PC-9 (cell line): Measurements from ENCODE around the gene FNDC1. TPM values are rescaled to one million over a fixed set of nuclear protein-coding genes. Genes with fewer than 3 reads are reported as not detected.

Experiments used
- BruUV-seq: library from RNA; stranded (reverse); fragments of 400-500 nt; replicated peaks from 2 replicates; lab custom pipeline; 2021; lab: Mats Ljungman, UMichigan
- CTCF ChIA-PET: fragments of 300-600 bp; sonication (Branson Sonifier 250); formaldehyde crosslinking; loops from one replicate; lab custom pipeline; 2022; ENCODE audit warnings: antibody characterized with exemption; lab: Charles Lee
- POLR2A ChIA-PET: fragments of 300-600 bp; sonication (Branson Sonifier 250); formaldehyde crosslinking; loops from one replicate; lab custom pipeline; 2022; ENCODE audit warnings: antibody characterized with exemption; ENCODE audit not compliant: unreplicated experiment; lab: Charles Lee
- DNase-seq, 2 experiments: peaks; one replicate each; pipeline versions ENCODE4 v3.0.0 to v3.0.0-alpha.2; 2015 to 2022; ENCODE audit warnings: mixed read lengths in 1 of 2
- H2AFZ ChIP-seq: fragments of 200-600 bp; sonication (generic); 2 replicates; pipeline ENCODE4 v1.8.1; 2017; ENCODE audit warnings: antibody characterized with exemption
- H3F3A ChIP-seq: fragments of 200-600 bp; sonication (generic); 2 replicates; pipeline ENCODE4 v1.8.1; 2017; ENCODE audit warnings: antibody characterized with exemption, mild to moderate bottlenecking, low read depth; ENCODE audit not compliant: insufficient read depth
- H3K27ac ChIP-seq: fragments of 200-600 bp; sonication (generic); 2 replicates; pipeline ENCODE4 v1.6.1; 2016; ENCODE audit warnings: mixed run types
- H3K27me3 ChIP-seq: fragments of 200-600 bp; sonication (generic); 2 replicates; pipeline ENCODE4 v1.6.1; 2016; ENCODE audit warnings: low read depth, mixed run types; ENCODE audit not compliant: insufficient read depth
- H3K36me3 ChIP-seq: fragments of 200-600 bp; sonication (generic); 2 replicates; pipeline ENCODE4 v1.6.1; 2016; ENCODE audit warnings: low read depth, mixed run types
- H3K4me1 ChIP-seq: fragments of 200-600 bp; sonication (generic); replicated peaks from 2 replicates; pipeline ENCODE4 v1.6.1; 2016; ENCODE audit warnings: mixed run types; ENCODE audit not compliant: insufficient read depth
- H3K4me2 ChIP-seq: fragments of 200-600 bp; sonication (generic); 2 replicates; pipeline ENCODE4 v1.6.1; 2017; ENCODE audit warnings: mixed run types
- H3K4me3 ChIP-seq: fragments of 200-600 bp; sonication (generic); 2 replicates; pipeline ENCODE4 v1.6.1; 2016; ENCODE audit warnings: mixed run types
- H3K79me2 ChIP-seq: fragments of 200-600 bp; sonication (generic); 2 replicates; pipeline ENCODE4 v1.6.1; 2017; ENCODE audit warnings: low read depth, mixed run types
- H3K9me2 ChIP-seq: fragments of 200-600 bp; sonication (generic); 2 replicates; pipeline ENCODE4 v1.8.1; 2017; ENCODE audit warnings: mild to moderate bottlenecking; ENCODE audit not compliant: insufficient read depth
- H3K9me3 ChIP-seq: fragments of 200-600 bp; sonication (generic); 2 replicates; pipeline ENCODE4 v1.8.1; 2016; ENCODE audit warnings: low read depth; ENCODE audit not compliant: insufficient read depth
- H4K20me1 ChIP-seq: fragments of 200-600 bp; sonication (generic); 2 replicates; pipeline ENCODE4 v1.8.1; 2017; ENCODE audit not compliant: insufficient read depth
- CTCF ChIP-seq: fragments of 200-600 bp; sonication (generic); conservative IDR thresholded peaks from 2 replicates; pipeline ENCODE4 v1.6.1; 2017; ENCODE audit warnings: mixed run types, antibody characterized with exemption, mild to moderate bottlenecking, moderate library complexity
- EZH2 ChIP-seq: fragments of 200-600 bp; sonication (generic); IDR thresholded peaks from 2 replicates; pipeline ENCODE4 v1.8.0; 2017; ENCODE audit warnings: antibody characterized with exemption, low read depth
- intact Hi-C: fragments of 100-400 bp; cut with micrococcal nuclease; formaldehyde crosslinking; loops from one replicate; pipeline ENCODE4 v1.10.0; 2022; ENCODE audit not compliant: unreplicated experiment
- total RNA-seq: library from RNA; stranded (reverse); gene quantifications from 2 replicates; pipeline ENCODE4 v1.2.3, GENCODE V29; 2021

FNDC1 gene
- total RNA-seq, 1 experiment from 2014 or later = not detected

DNA sequence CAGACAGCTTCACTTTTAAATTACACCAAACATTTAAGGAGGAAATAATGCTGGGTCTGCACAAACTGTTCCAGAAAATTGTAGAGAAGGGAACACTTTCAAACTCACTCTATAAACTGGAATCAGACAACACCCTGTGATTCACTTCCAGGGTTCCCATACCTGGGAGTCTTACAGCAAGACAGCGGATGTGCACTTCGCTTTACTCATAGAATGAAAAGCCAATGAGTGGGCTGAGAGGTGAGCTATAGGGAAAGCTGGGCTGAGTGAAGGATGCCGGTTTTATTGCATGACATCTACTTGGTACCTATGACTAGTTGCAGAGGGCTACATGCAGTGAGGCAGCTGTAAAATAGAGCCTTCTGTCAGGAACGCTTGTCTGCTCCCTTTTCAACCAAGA, 152.1 kb downstream of the FNDC1 start:
- H3K4me3 ChIP-seq = no peak overlapping the region
- no peak overlapping the region for H2AFZ ChIP-seq
- BruUV-seq = no TSS peak
- no peak for DNase-seq
- TF ChIP-seq CTCF (no peak), EZH2 (no peak)
- H4K20me1 ChIP-seq = no peaks in the 10 kb centered on the region
- H3K36me3 ChIP-seq = no peaks in the 10 kb centered on the region
- H3K9me3 ChIP-seq = no peaks in the 10 kb centered on the region
- H3K4me2 ChIP-seq = no peak overlapping the region
- no peaks in the 10 kb centered on the region for H3F3A ChIP-seq
- no peaks in the 10 kb centered on the region for H3K4me1 ChIP-seq
- H3K79me2 ChIP-seq = no peaks in the 10 kb centered on the region
- H3K27me3 ChIP-seq = peaks cover 48% of the 10 kb centered on the region
- ChIA-PET POLR2A (no interaction called here), CTCF (no interaction called here)
- intact Hi-C loops = no loop called here
- H3K27ac ChIP-seq = no peak overlapping the region
- H3K9me2 ChIP-seq = no peaks in the 10 kb centered on the region

Other genes with a start within 250 kb of the FNDC1 start
- gene RSPH3, start 169.2 kb upstream of the FNDC1 start, total RNA-seq = 10.9 and 16.6 TPM in 2 replicates
- 0.23 TPM in 1 of 2 replicates, not detected in the other for gene TAGAP, start 124.4 kb upstream of the FNDC1 start, total RNA-seq